Transverse colon (tissue), 4 donors: ENCODE data around the gene ZNF619. TPM values are rescaled to one million over a fixed set of nuclear protein-coding genes. Genes with fewer than 3 reads are reported as not detected.
A peak's percentile ranks its signal among the peaks of the same experiment; 100 is the strongest.

Source experiments
- DNase-seq: peaks from one replicate; pipeline ENCODE4 v3.0.0-alpha.2; 2019
- H3K27ac ChIP-seq, 4 donors: fragments of 200-600 bp; sonication (generic); 2 replicates each; pipeline ENCODE4 v1.5.1; 2016 to 2018; ENCODE audit warnings: inconsistent platforms in 4 of 4
- H3K27me3 ChIP-seq: fragments of 200-600 bp; sonication (generic); 2 replicates; pipeline ENCODE4 v1.5.1; 2017; ENCODE audit warnings: inconsistent platforms
- H3K36me3 ChIP-seq, 4 donors: fragments of 200-600 bp; sonication (generic); 2 replicates each; pipeline ENCODE4 v1.5.1; 2017 to 2019; ENCODE audit warnings: inconsistent platforms in 4 of 4
- H3K4me1 ChIP-seq, 4 donors: fragments of 200-600 bp; sonication (generic); 2 replicates each; pipeline ENCODE4 v1.5.1; 2017 to 2020; ENCODE audit warnings: inconsistent platforms in 4 of 4
- H3K4me3 ChIP-seq, 4 donors: fragments of 200-600 bp; sonication (generic); 1 replicate in 1 of 4; 2 replicates in 3 of 4; pipeline versions ENCODE4 v1.5.1 to v1.6.1; 2017 to 2019; ENCODE audit warnings: inconsistent platforms in 4 of 4
- H3K9me3 ChIP-seq, 2 donors: fragments of 200-600 bp; sonication (generic); 2 replicates each; pipeline ENCODE4 v1.5.1; 2017 to 2019; ENCODE audit warnings: inconsistent platforms in 2 of 2
- CTCF ChIP-seq, 5 experiments: fragments of 200-600 bp in 3 of 5; fragments of 450-650 bp in 2 of 5; sonication (generic) in 3 of 5; IDR thresholded peaks; 1 replicate in 2 of 5; 2 replicates in 3 of 5; pipeline ENCODE4 v1.5.1; 2016 to 2017; ENCODE audit warnings: antibody characterized with exemption in 5 of 5, inconsistent platforms in 3 of 5, mild to moderate bottlenecking in 2 of 5, moderate library complexity in 1 of 5
- EP300 ChIP-seq: sonication (generic); formaldehyde crosslinking; IDR thresholded peaks from one replicate; pipeline ENCODE4 v1.6.1; 2017; ENCODE audit warnings: antibody characterized with exemption, low read depth
- POLR2A ChIP-seq: fragments of 450-650 bp; IDR thresholded peaks from one replicate; pipeline ENCODE4 v1.6.1; 2016; ENCODE audit warnings: antibody characterized with exemption, mild to moderate bottlenecking, moderate library complexity
- POLR2AphosphoS5 ChIP-seq, 3 donors: sonication (generic); formaldehyde crosslinking; IDR thresholded peaks; one replicate each; pipeline ENCODE4 v1.6.1; 2016; ENCODE audit warnings: antibody characterized with exemption in 3 of 3
- WGBS, 2 donors: methylation state at CpG; one replicate each; pipeline ENCODE4 v1.1.5; 2018; ENCODE audit warnings: low coverage in 1 of 2; 5-methylcytosine and 5-hydroxymethylcytosine counted together
- in situ Hi-C, 4 donors: fragments of 200-750 bp; cut with MboI; loops; one replicate each; pipeline versions ENCODE4 v1.15.0 to v1.15.1; 2017; ENCODE audit warnings: low sequenced_read_pairs in 3 of 4, low pct_ligation_motif_present in 1 of 4, low pct_unique_long_range_greater_than_20kb in 1 of 4
- intact Hi-C: fragments of 100-400 bp; cut with DNase I; formaldehyde crosslinking; loops from one replicate; pipeline ENCODE4 v1.15.1; 2023; ENCODE audit warnings: low total_unique reads
- total RNA-seq, 4 donors: library from RNA; depleted of rRNA; stranded (reverse); fragments of >200 nt; gene quantifications; one replicate each; pipeline ENCODE4 v1.1.0, GENCODE V29; 2016

The ZNF619 gene
- 1 to 10 TPM; 2.0 to 7.9 (median 4.8) TPM for total RNA-seq

GRCh38 chr3:40476478-40477470 lies at the start of gene ZNF619:
ZNF619 (plus strand) TSS chr3:40477122; CDS start chr3:40477980, 858 bp downstream.
- Histone ChIP-seq H3K4me1 (peaks cover 0 to 14% (median 8%) of the 10 kb centered on the region in 4 donors), H3K9me3 (no peaks in the 10 kb centered on the region), H3K27ac (peak within 1 kb of the TSS; percentile 66 to 84 (median 80)), H3K27me3 (no peaks in the 10 kb centered on the region), H3K4me3 (peak within 1 kb of the TSS; percentile 62 to 95 (median 90)), H3K36me3 (peaks cover 0 to 6% (median 3%) of the 10 kb centered on the region in 4 donors)
- intact Hi-C loops: no loop called here
- TF ChIP-seq EP300: no peak
- peak; percentile 49 for TF ChIP-seq POLR2A
- TF ChIP-seq CTCF (IDR thresholded peaks at IDR 0.05): no peak
- TF ChIP-seq POLR2AphosphoS5 (IDR thresholded peaks at IDR 0.05): peak in 1 of 3 donors; percentile 21
- DNase-seq: peak; percentile 79
- 6 to 12% methylated on average over 19 to 48 of the region's 48 CpGs for WGBS, 2 donors
- in situ Hi-C loops: no loop called here

DNA sequence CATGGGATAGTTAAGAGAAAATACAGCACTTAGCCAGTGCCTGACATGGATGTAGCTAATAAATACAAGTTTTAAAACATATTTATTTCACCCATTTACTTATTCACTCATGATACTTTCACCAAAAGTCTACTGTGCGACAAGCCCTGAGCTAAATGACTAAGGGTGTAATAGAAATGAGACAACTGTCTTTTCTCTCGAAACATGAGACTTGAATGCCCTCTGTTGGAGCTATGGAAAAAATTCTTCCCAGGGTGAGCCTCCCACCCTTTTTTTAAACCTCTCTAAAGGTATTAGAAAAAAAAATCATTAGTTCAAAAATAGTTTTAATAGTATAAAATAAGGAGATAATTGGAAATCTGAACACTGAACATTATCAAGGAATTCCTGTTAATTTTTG lies 44.1 kb upstream of the ZNF619 start:
- 75 to 79% methylated on average over 2 of the region's 2 CpGs for WGBS, 2 donors
- in situ Hi-C loops: no loop called here
- intact Hi-C loops: no loop called here

DNA sequence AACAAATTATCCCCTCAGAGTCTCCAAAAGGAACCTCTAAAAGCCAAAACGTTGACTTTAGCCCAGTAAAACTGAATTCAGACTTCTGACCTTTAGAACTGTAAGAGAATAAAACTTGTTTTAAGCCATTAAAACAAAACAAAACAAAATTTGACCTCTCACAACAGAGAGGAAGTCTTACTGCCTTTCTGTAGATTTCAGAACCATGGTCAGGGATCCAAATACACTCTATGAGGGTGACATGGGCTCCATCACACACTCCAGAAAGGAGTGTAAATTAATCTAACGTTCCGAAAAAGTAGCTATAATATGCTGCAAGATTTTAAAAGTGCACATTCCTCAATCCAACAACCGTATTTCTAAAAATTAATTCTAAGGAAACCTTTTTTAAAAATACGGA lies 39.0 kb upstream of the ZNF619 start:
- intact Hi-C loops: no loop called here
- Histone ChIP-seq H3K27me3 (no peaks in the 10 kb centered on the region), H3K9me3 (no peaks in the 10 kb centered on the region), H3K27ac (no peak overlapping the region), H3K36me3 (no peaks in the 10 kb centered on the region), H3K4me3 (no peak overlapping the region), H3K4me1 (no peaks in the 10 kb centered on the region)
- DNase-seq: no peak
- no peak for TF ChIP-seq CTCF (IDR thresholded peaks at IDR 0.05)
- no peak for TF ChIP-seq POLR2AphosphoS5 (IDR thresholded peaks at IDR 0.05)
- no peak for TF ChIP-seq EP300
- no peak for TF ChIP-seq POLR2A
- in situ Hi-C loops: no loop called here
- 74 to 75% methylated on average over 5 of the region's 5 CpGs for whole genome bisulfite sequencing, 2 donors

More for the DNA sequence above, 44.1 kb upstream of the ZNF619 start:
- no peaks in the 10 kb centered on the region for H3K27me3 ChIP-seq
- DNase-seq: no peak
- no peak for TF ChIP-seq CTCF (IDR thresholded peaks at IDR 0.05)
- no peak for TF ChIP-seq POLR2AphosphoS5 (IDR thresholded peaks at IDR 0.05)
- no peak for TF ChIP-seq EP300
- TF ChIP-seq POLR2A: no peak
- no peaks in the 10 kb centered on the region for H3K36me3 ChIP-seq
- H3K27ac ChIP-seq: no peak overlapping the region
- no peaks in the 10 kb centered on the region for H3K4me1 ChIP-seq
- H3K9me3 ChIP-seq: no peaks in the 10 kb centered on the region
- H3K4me3 ChIP-seq: no peak overlapping the region

DNA sequence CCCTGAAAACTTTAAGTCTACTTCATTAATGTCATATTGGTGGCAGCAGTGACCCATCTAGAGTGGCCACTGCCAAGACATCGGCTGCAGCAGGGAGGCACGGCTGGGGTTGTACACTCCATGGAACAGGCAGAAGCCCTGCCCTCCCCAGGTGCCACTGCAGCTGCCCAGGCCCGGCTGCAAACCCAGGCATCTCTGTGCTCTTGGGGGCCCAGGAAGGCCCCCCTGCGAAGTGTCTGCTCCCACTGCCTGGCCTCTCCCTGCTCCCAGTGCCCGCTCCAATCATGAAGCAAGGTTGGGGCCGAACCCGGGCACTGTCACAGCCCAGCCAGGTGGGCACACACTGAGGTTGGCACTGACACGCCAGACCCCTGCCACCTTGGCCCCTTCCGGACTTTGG lies 31.9 kb upstream of the ZNF619 start:
- intact Hi-C loops: no loop called here
- no peak for DNase-seq
- 87 to 100% methylated on average over 1 to 8 of the region's 9 CpGs for WGBS, 2 donors
- H3K4me3 ChIP-seq: no peak overlapping the region
- TF ChIP-seq CTCF (IDR thresholded peaks at IDR 0.05) (no peak), POLR2A (no peak), EP300 (no peak)
- H3K4me1 ChIP-seq: no peaks in the 10 kb centered on the region
- in situ Hi-C loops: no loop called here
- H3K36me3 ChIP-seq: no peaks in the 10 kb centered on the region
- no peak overlapping the region for H3K27ac ChIP-seq
- H3K9me3 ChIP-seq: no peaks in the 10 kb centered on the region
- no peaks in the 10 kb centered on the region for H3K27me3 ChIP-seq
